Astrocyte of the spinal cord (primary cell): ENCODE results near the gene NUP210.

Source experiments
- DNase-seq: peaks from one replicate; pipeline ENCODE4 v3.0.0; 2011; ENCODE audit warnings: low read depth, low spot score
- H3K4me3 ChIP-seq: 2 replicates; pipeline ENCODE4 v1.5.1; 2011; ENCODE audit warnings: low read depth, mild to moderate bottlenecking, low read length, moderate library complexity
- CTCF ChIP-seq: IDR thresholded peaks from 2 replicates; pipeline ENCODE4 v1.5.1; 2012; ENCODE audit warnings: low read depth, mild to moderate bottlenecking, low read length, inconsistent platforms
- in situ Hi-C: cut with HindIII; loops from 2 replicates; pipeline ENCODE4 v1.10.0; 2017; ENCODE audit warnings: low sequenced_read_pairs

The NUP210 gene

GRCh38 chr3:13420045-13420830 lies at the start of gene NUP210:
TSS of gene NUP210 (minus strand) at chr3:13420322. CDS start at chr3:13420226, 96 bp downstream.
- TF ChIP-seq CTCF: no peak
- H3K4me3 ChIP-seq: no peak within 1 kb of the TSS
- DNase-seq: no peak
- in situ Hi-C loops: no loop called here

DNA sequence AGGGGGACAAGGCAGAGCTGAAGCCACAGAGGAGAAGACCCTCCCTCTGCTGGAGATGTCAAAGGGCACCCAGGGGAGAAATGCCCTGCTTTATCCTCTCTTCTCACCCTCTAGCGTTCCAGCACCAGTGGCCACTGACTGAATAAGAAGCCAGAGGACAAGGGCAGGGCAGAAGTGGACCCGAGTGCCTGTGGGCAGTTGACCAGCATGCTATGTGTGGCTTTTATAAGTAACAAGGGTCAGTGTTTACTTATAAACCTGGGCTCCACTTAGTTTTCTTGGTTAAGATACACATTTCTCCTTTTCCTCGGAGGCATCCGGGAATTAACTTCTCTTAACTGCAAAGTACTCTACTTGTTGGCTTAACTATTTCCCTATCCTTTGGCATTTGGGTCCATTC lies 46.7 kb upstream of the NUP210 start:
- no peak for TF ChIP-seq CTCF
- DNase-seq: no peak
- in situ Hi-C loops: no loop called here
- no peak overlapping the region for H3K4me3 ChIP-seq

DNA sequence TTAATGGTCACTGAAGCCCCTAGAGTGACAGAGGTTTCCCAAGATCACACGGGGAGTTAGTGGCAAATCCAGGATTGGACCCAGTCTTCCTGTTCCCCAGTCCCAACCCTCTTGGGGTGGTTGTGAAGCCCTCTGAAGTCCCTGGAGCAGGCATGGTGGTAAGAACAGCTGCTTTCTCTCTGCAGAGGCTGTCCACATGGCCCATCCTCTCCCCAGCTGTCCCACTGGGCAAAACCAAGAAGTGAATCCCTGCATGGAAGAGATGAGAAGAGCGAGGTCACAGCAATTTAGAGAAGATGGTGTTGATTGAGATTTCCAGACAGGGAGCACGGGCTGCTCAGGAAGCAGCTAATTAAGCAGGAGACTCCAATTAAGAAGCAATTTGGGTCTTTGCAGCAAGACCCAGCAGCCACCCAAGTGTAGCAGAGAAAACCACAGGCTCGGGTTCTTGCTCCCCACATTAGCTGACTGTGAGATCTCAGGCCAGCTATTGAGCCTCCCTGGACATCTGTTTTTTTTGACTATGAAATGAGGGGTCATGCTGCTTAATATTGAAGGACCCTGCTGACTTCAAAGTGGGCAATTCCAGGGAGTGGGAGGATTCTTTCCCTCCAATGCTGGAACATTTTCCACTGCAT lies 45.2 kb upstream of the NUP210 start:
- in situ Hi-C loops: no loop called here
- no peak for DNase-seq
- no peak for TF ChIP-seq CTCF
- H3K4me3 ChIP-seq: no peak overlapping the region

- DNase-seq: no peak
- no peak overlapping the region for H3K4me3 ChIP-seq
- in situ Hi-C loops: no loop called here
- no peak for TF ChIP-seq CTCF
Observed at GRCh38 chr3:13463618-13464400, 43.7 kb upstream of the NUP210 start.

DNA sequence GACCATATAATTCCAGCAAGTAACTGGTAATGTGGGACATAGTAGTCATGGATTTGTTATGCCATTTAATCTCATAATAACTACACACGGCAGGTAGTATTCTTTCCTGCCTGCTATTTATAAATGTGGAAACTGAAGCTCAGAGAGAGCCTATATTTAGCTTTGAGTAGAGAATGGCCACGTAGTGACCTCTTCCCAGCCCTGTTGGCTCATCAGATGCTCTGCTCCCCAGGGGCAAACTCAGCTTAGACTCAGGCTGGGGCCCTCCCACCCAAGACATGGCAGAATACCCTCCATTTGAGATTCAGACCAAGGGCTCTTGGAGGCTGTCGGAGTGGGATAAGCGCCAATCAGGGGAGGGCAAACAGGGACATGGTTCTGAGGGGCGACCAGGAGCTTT lies 42.7 kb upstream of the NUP210 start:
- no peak for TF ChIP-seq CTCF
- in situ Hi-C loops: no loop called here
- DNase-seq: no peak
- no peak overlapping the region for H3K4me3 ChIP-seq

DNA sequence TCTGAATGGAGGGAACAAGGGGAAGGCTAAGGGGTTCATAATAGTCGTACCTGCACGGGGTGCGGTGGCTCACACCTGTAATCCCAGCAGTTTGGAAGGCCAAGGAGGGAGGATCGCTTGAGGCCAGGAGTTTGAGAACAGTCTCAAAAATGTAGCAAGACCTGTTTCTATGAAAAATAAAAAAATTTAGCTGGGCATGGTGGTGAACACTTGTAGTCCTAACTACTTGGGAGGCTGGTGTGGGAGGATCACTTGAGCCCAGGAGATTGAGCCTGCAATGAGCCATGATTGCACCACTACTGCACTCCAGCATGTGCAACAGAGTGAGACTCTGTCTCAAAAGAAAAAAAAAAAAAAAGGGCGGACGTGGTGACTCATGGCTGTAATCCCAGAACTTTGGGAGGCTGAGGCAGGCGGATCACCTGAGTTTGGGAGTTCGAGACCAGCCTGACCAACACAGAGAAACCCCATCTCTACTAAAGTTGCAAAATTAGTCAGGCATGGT lies 42.1 kb upstream of the NUP210 start:
- DNase-seq: no peak
- in situ Hi-C loops: no loop called here
- TF ChIP-seq CTCF: no peak
- no peak overlapping the region for H3K4me3 ChIP-seq
